Measurements from ENCODE around the gene SH3BP5. TPM values are rescaled to one million over a fixed set of nuclear protein-coding genes. Genes with fewer than 3 reads are reported as not detected.

The SH3BP5 gene
- polyA plus RNA-seq, 1 of the 3 experiments (the other 2 are of a cell fraction), result 29.5 TPM

DNA sequence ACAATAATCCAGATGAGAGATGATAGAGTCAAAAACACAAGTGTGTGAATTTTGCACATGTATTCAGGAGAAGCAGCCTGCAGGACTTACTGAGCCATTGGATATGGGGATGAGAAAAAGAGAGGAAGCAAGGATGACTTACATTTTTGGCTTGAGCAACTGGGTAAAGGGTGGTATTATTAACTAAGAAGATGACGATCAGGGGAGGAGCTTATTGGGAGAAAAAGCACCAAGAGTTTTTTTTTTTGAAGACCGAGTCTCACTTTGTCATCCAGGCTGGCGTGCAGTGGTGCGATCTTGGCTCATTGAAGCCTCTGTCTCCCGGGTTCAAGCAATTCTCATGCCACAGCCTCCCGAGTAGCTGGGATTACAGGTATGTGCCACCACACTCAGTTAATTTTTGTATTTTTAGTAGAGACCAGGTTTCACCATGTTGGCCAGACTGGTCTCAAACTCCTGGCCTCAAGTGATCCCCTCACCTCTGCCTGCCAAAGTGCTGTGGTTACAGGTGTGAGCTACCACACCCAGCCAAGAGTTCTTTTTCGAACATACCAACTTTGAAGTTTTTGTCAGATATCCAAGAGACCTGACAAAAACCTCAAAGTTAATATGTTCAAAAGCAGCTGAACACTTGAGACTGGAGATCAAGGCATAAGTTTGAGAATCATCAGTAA lies 14.8 kb upstream of the SH3BP5 start:
- no peaks in the 10 kb centered on the region for H3F3A ChIP-seq (replicated peaks; ENCODE audit: insufficient read depth)
- no peaks in the 10 kb centered on the region for H3K9me2 ChIP-seq
- H3K9ac ChIP-seq, result no peak overlapping the region
- ChIA-PET POLR2A (no interaction called here), CTCF (interaction anchor here (1.2 to 2.1 kb wide), 3 partner anchors 15 to 144 kb away, joined by 3 to 9 read pairs (median 5); partner anchors contain the start of gene SH3BP5)
- H3K9me3 ChIP-seq, result no peaks in the 10 kb centered on the region
- DNase-seq, result no peak
- no peaks in the 10 kb centered on the region for H3K36me3 ChIP-seq (replicated peaks in 1 of 2; ENCODE audit: control insufficient read depth in 1 of 2, insufficient read depth in 2 of 2, low read length in 1 of 2)
- no peaks in the 10 kb centered on the region for H3K4me1 ChIP-seq (ENCODE audit: control insufficient read depth in 1 of 2, insufficient read depth in 2 of 2, low read depth in 1 of 2, low read length in 1 of 2)
- no peaks in the 10 kb centered on the region for H3K79me2 ChIP-seq (ENCODE audit: insufficient read depth)
- TF ChIP-seq TAF1 (IDR thresholded peaks at IDR 0.05; ENCODE audit: borderline replicate concordance, low read depth, low read length), result no peak
- TF ChIP-seq FOXM1 (IDR thresholded peaks at IDR 0.05; ENCODE audit: low read depth), result no peak
- no peak for TF ChIP-seq ZBTB33 (IDR thresholded peaks at IDR 0.05; ENCODE audit: borderline replicate concordance, low read depth)
- no peak for TF ChIP-seq CHD2 (IDR thresholded peaks at IDR 0.05; ENCODE audit: low read length, partially characterized antibody)
- TF ChIP-seq SMC3 (IDR thresholded peaks at IDR 0.05; ENCODE audit: low read depth, low read length), result no peak
- TF ChIP-seq PBX3 (IDR thresholded peaks at IDR 0.05), result no peak
- TF ChIP-seq USF1 (IDR thresholded peaks at IDR 0.05; ENCODE audit: borderline replicate concordance, low read depth), result no peak
- TF ChIP-seq RCOR1 (IDR thresholded peaks at IDR 0.05; ENCODE audit: low read length), result no peak
- TF ChIP-seq EP300 (IDR thresholded peaks at IDR 0.05; ENCODE audit: borderline replicate concordance in 1 of 2, low read depth in 1 of 2, low read length in 1 of 2), result no peak
- TF ChIP-seq MXI1 (IDR thresholded peaks at IDR 0.05; ENCODE audit: low read depth, low read length), result no peak
- TF ChIP-seq, protein P1, sequence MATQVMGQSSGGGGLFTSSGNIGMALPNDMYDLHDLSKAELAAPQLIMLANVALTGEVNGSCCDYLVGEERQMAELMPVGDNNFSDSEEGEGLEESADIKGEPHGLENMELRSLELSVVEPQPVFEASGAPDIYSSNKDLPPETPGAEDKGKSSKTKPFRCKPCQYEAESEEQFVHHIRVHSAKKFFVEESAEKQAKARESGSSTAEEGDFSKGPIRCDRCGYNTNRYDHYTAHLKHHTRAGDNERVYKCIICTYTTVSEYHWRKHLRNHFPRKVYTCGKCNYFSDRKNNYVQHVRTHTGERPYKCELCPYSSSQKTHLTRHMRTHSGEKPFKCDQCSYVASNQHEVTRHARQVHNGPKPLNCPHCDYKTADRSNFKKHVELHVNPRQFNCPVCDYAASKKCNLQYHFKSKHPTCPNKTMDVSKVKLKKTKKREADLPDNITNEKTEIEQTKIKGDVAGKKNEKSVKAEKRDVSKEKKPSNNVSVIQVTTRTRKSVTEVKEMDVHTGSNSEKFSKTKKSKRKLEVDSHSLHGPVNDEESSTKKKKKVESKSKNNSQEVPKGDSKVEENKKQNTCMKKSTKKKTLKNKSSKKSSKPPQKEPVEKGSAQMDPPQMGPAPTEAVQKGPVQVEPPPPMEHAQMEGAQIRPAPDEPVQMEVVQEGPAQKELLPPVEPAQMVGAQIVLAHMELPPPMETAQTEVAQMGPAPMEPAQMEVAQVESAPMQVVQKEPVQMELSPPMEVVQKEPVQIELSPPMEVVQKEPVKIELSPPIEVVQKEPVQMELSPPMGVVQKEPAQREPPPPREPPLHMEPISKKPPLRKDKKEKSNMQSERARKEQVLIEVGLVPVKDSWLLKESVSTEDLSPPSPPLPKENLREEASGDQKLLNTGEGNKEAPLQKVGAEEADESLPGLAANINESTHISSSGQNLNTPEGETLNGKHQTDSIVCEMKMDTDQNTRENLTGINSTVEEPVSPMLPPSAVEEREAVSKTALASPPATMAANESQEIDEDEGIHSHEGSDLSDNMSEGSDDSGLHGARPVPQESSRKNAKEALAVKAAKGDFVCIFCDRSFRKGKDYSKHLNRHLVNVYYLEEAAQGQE (IDR thresholded peaks at IDR 0.05; ENCODE audit: low read depth, low read length), result no peak
- TF ChIP-seq RFX5 (IDR thresholded peaks at IDR 0.05; ENCODE audit: low read length), result no peak
- no peak overlapping the region for H2AFZ ChIP-seq (ENCODE audit: low read depth)
- no peak overlapping the region for H3K27ac ChIP-seq (ENCODE audit: low read depth in 2 of 2, low read length in 1 of 2)
- no peaks in the 10 kb centered on the region for H4K20me1 ChIP-seq (ENCODE audit: insufficient read depth)
- no peak overlapping the region for H3K4me2 ChIP-seq
- no peak overlapping the region for H3K4me3 ChIP-seq (ENCODE audit: low read depth in 2 of 2, low read length in 1 of 2)
- no peaks in the 10 kb centered on the region; the same call in 1 of the 2 replicates for H3K27me3 ChIP-seq (ENCODE audit: insufficient read depth)
- 88% methylated on average over 7 of the region's 7 CpGs for WGBS (ENCODE audit: low lambda C conversion rate)
